Smooth muscle cell (in vitro differentiated cells): ENCODE measurements around the gene CGRRF1. TPM values are rescaled to one million over a fixed set of nuclear protein-coding genes. Genes with fewer than 3 reads are reported as not detected.

Source experiments
- DNase-seq: peaks from one replicate; lab custom pipeline; 2025; ENCODE audit not compliant: unreplicated experiment; lab: John Stamatoyannopoulos, UW
- H2AFZ ChIP-seq: fragments of 200-600 bp; sonication (generic); 2 replicates; pipeline ENCODE4 v1.6.0; 2016; ENCODE audit warnings: antibody characterized with exemption, low read depth, mild to moderate bottlenecking
- H3F3A ChIP-seq: fragments of 200-600 bp; sonication (generic); 2 replicates; pipeline ENCODE4 v1.6.0; 2017; ENCODE audit warnings: antibody characterized with exemption, low read depth
- H3K27ac ChIP-seq: fragments of 200-600 bp; sonication (generic); 2 replicates; pipeline ENCODE4 v1.5.1; 2016; ENCODE audit warnings: low read depth, mild to moderate bottlenecking
- H3K27me3 ChIP-seq: fragments of 200-600 bp; sonication (generic); 2 replicates; pipeline ENCODE4 v1.6.1; 2016; ENCODE audit warnings: low read depth, mild to moderate bottlenecking
- H3K36me3 ChIP-seq: fragments of 200-600 bp; sonication (generic); 2 replicates; pipeline ENCODE4 v1.5.1; 2016; ENCODE audit warnings: low read depth
- H3K4me1 ChIP-seq: fragments of 200-600 bp; sonication (generic); 2 replicates; pipeline ENCODE4 v1.5.1; 2016; ENCODE audit warnings: low read depth
- H3K4me2 ChIP-seq: fragments of 200-600 bp; sonication (generic); 2 replicates; pipeline ENCODE4 v1.6.0; 2016; ENCODE audit warnings: mild to moderate bottlenecking
- H3K4me3 ChIP-seq: fragments of 200-600 bp; sonication (generic); 2 replicates; pipeline ENCODE4 v1.5.1; 2016; ENCODE audit warnings: mild to moderate bottlenecking
- H3K79me2 ChIP-seq: fragments of 200-600 bp; sonication (generic); 2 replicates; pipeline ENCODE4 v1.6.0; 2016; ENCODE audit warnings: low read depth, mild to moderate bottlenecking
- H3K9ac ChIP-seq: fragments of 200-600 bp; sonication (generic); 2 replicates; pipeline ENCODE4 v1.6.0; 2016; ENCODE audit warnings: low read depth
- H3K9me3 ChIP-seq: fragments of 200-600 bp; sonication (generic); replicated peaks from 2 replicates; pipeline ENCODE4 v1.5.1; 2016; ENCODE audit warnings: low read depth
- H4K20me1 ChIP-seq: fragments of 200-600 bp; sonication (generic); 2 replicates; pipeline ENCODE4 v1.6.0; 2016; ENCODE audit warnings: low read depth
- CTCF ChIP-seq: fragments of 200-600 bp; sonication (generic); IDR thresholded peaks from 2 replicates; pipeline ENCODE4 v1.5.1; 2017; ENCODE audit warnings: borderline replicate concordance, mild to moderate bottlenecking, antibody characterized with exemption; ENCODE audit not compliant: insufficient read depth, poor library complexity, severe bottlenecking
- WGBS: methylation state at CpG from one replicate; pipeline ENCODE4 v1.1.7; 2016; ENCODE audit warnings: low lambda C conversion rate; 5-methylcytosine and 5-hydroxymethylcytosine counted together
- polyA plus RNA-seq: library from polyadenylated mRNA; unstranded; fragments of >200 nt; fragmentation: Nextera tagmentation; extraction: Ambion mirVana; gene quantifications from 2 replicates; pipeline ENCODE4 v1.2.1, GENCODE V29; 2016
- total RNA-seq: library from RNA; depleted of rRNA; stranded (reverse); fragments of >200 nt; gene quantifications from 2 replicates; pipeline ENCODE4 v1.2.3, GENCODE V29; 2014

The CGRRF1 gene
- total and polyA plus RNA-seq, 2 experiments from 2014 or later = 20.7 to 30.6 TPM

- H3K9me3 ChIP-seq = no peaks in the 10 kb centered on the region
- no peak overlapping the region for H3K4me3 ChIP-seq
- no peak for TF ChIP-seq CTCF
- no peaks in the 10 kb centered on the region for H3K27me3 ChIP-seq
- H3K4me2 ChIP-seq = peak overlapping the region; percentile 42
- H3K79me2 ChIP-seq = peaks cover 34% of the 10 kb centered on the region
- no peak for DNase-seq
- no peaks in the 10 kb centered on the region for H3K36me3 ChIP-seq
- H3K9ac ChIP-seq = peak overlapping the region; percentile 56
- H4K20me1 ChIP-seq = peaks cover 82% of the 10 kb centered on the region
- peaks cover 8% of the 10 kb centered on the region for H3F3A ChIP-seq
- 85% methylated on average over 4 of the region's 4 CpGs for WGBS
- H3K27ac ChIP-seq = peak overlapping the region; percentile 77
- H3K4me1 ChIP-seq = peaks cover 6% of the 10 kb centered on the region
- H2AFZ ChIP-seq = no peak overlapping the region
Observed at GRCh38 chr14:54480830-54481562, 28.7 kb upstream of the CGRRF1 start.

- Histone ChIP-seq H3F3A (peaks cover 3% of the 10 kb centered on the region), H3K4me2 (peak overlapping the region; percentile 42), H3K4me3 (no peak overlapping the region), H3K9me3 (no peaks in the 10 kb centered on the region), H3K27me3 (no peaks in the 10 kb centered on the region), H3K79me2 (peaks cover 41% of the 10 kb centered on the region), H2AFZ (no peak overlapping the region), H3K36me3 (no peaks in the 10 kb centered on the region), H3K4me1 (peaks cover 7% of the 10 kb centered on the region), H4K20me1 (peaks cover 82% of the 10 kb centered on the region), H3K27ac (peak overlapping the region; percentile 77), H3K9ac (peak overlapping the region; percentile 23)
- DNase-seq = no peak
- 83% methylated on average over 2 of the region's 2 CpGs for WGBS
- no peak for TF ChIP-seq CTCF
Observed at GRCh38 chr14:54481695-54482094, 28.0 kb upstream of the CGRRF1 start.

GRCh38 chr14:54483073-54483745 lies 26.5 kb upstream of the CGRRF1 start:
- Histone ChIP-seq H3K4me2 (no peak overlapping the region), H3K27me3 (no peaks in the 10 kb centered on the region), H3K79me2 (peaks cover 56% of the 10 kb centered on the region), H4K20me1 (peaks cover 89% of the 10 kb centered on the region), H3K36me3 (no peaks in the 10 kb centered on the region), H3K9me3 (no peaks in the 10 kb centered on the region), H3K9ac (no peak overlapping the region), H3K27ac (no peak overlapping the region), H3K4me1 (peaks cover 18% of the 10 kb centered on the region), H3F3A (peaks cover 8% of the 10 kb centered on the region), H3K4me3 (no peak overlapping the region), H2AFZ (no peak overlapping the region)
- no peak for DNase-seq
- TF ChIP-seq CTCF = no peak
- 88% methylated on average over 8 of the region's 8 CpGs for WGBS
